ENCODE results near the gene GRHL1. TPM values are rescaled to one million over a fixed set of nuclear protein-coding genes. Genes with fewer than 3 reads are reported as not detected.

The GRHL1 gene
- total and polyA plus RNA-seq, 3 donors from 2014 or later, result 4.6 to 8.3 (median 8.0) TPM

DNA sequence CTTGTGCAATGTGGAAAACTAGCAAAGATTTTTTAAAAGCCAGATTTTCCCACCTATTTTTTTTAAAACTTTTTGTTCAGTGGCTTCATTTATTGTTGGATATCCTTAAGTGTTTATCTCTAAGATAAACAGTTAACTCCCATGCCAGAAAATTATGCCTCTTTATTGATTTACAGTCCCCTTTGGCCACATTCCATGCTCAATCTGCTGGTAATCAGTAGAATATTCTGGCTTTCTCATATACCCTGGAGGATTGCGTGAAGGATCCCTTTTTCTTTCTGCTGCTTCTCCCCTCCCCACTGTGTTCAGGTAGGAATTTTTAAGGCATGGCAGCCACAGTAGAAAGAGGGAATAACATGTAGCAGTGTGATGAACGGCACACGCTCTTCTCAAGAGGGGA, 2.6 kb downstream of the GRHL1 start:
- H3K4me3 ChIP-seq, result no peak overlapping the region
- H3K9me3 ChIP-seq, result no peaks in the 10 kb centered on the region
- TF ChIP-seq, protein P1, sequence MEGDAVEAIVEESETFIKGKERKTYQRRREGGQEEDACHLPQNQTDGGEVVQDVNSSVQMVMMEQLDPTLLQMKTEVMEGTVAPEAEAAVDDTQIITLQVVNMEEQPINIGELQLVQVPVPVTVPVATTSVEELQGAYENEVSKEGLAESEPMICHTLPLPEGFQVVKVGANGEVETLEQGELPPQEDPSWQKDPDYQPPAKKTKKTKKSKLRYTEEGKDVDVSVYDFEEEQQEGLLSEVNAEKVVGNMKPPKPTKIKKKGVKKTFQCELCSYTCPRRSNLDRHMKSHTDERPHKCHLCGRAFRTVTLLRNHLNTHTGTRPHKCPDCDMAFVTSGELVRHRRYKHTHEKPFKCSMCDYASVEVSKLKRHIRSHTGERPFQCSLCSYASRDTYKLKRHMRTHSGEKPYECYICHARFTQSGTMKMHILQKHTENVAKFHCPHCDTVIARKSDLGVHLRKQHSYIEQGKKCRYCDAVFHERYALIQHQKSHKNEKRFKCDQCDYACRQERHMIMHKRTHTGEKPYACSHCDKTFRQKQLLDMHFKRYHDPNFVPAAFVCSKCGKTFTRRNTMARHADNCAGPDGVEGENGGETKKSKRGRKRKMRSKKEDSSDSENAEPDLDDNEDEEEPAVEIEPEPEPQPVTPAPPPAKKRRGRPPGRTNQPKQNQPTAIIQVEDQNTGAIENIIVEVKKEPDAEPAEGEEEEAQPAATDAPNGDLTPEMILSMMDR (IDR thresholded peaks at IDR 0.05), result no peak
- TF ChIP-seq POLR2A (IDR thresholded peaks at IDR 0.05), result no peak
- no peak for DNase-seq
- 69 to 86% methylated on average over 3 of the region's 3 CpGs for WGBS, 2 donors
- no peaks in the 10 kb centered on the region for H3K36me3 ChIP-seq (ENCODE audit: low read depth, missing control alignments)
- no peaks in the 10 kb centered on the region for H3K27me3 ChIP-seq
- H3K27ac ChIP-seq, result no peak overlapping the region
- no peaks in the 10 kb centered on the region for H3K4me1 ChIP-seq
- intact Hi-C loops (cut with DNase I; ENCODE audit: low total_unique reads), result no loop called here

DNA sequence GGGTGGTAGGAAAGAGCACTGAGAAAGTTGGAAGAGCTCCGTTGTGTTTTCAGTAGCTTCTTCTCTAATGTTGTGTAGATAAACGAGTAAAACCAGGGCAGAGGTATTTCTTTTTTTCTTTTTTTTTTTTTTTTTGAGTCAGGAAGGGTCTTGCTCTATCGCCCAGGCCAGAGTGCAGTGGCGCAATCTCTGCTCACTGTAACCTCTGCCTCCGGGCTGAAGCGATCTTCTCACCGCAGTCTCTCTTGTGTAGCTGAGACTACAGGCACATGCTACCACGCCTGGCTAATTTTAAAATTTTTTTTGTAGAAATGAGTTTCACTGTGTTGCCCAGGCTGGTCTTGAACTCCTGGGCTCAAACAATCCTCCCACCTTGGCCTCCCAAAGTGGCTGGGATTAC, 6.6 kb downstream of the GRHL1 start:
- no peak for DNase-seq
- Histone ChIP-seq H3K27ac (no peak overlapping the region), H3K36me3 (ENCODE audit: low read depth, missing control alignments) (no peaks in the 10 kb centered on the region), H3K9me3 (no peaks in the 10 kb centered on the region), H3K4me1 (no peaks in the 10 kb centered on the region), H3K27me3 (no peaks in the 10 kb centered on the region), H3K4me3 (no peak overlapping the region)
- intact Hi-C loops (cut with DNase I; ENCODE audit: low total_unique reads), result no loop called here
- TF ChIP-seq, protein P1 (IDR thresholded peaks at IDR 0.05), result no peak
- TF ChIP-seq POLR2A (IDR thresholded peaks at IDR 0.05), result no peak
- 93 to 94% methylated on average over 8 of the region's 8 CpGs for whole genome bisulfite sequencing, 2 donors

DNA sequence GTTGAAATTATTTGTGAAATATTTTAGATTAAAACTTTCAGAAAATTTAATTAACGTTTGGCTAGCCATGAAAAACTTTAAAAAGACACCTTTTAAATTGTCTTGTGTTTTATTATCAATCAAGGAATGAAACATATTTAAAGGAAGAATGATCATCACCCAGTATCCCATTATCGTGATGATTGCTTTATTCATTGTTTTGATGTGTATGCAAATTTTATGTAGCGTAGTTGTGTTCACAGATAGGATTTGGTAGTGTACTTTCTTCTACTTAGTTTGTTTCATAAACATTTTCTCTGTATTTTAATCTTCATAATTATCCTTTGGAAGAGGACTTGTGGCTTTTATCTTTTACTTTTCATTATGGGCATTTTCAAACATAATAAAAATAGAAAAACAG, 7.8 kb downstream of the GRHL1 start:
- H3K27ac ChIP-seq, result no peak overlapping the region
- TF ChIP-seq POLR2A (IDR thresholded peaks at IDR 0.05), result no peak
- TF ChIP-seq, protein P1 (IDR thresholded peaks at IDR 0.05), result no peak
- no peaks in the 10 kb centered on the region for H3K9me3 ChIP-seq
- no peaks in the 10 kb centered on the region for H3K4me1 ChIP-seq
- DNase-seq, result no peak
- WGBS, 2 donors, result 94 to 97% methylated on average over 3 of the region's 3 CpGs
- intact Hi-C loops (cut with DNase I; ENCODE audit: low total_unique reads), result no loop called here
- no peaks in the 10 kb centered on the region for H3K36me3 ChIP-seq (ENCODE audit: low read depth, missing control alignments)
- H3K27me3 ChIP-seq, result no peaks in the 10 kb centered on the region
- H3K4me3 ChIP-seq, result no peak overlapping the region

DNA sequence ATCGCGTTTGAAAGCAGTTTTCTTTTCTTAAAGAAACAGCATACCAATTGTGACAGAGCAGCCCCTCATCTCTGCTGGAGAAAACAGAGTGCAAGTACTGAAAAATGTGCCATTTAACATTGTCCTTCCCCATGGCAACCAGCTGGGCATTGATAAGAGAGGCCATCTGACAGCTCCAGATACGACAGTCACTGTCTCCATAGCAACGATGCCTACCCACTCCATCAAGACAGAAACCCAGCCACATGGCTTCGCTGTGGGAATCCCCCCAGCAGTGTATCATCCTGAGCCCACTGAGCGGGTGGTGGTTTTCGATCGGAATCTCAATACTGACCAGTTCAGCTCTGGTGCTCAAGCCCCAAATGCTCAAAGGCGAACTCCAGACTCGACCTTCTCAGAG, 9.5 kb downstream of the GRHL1 start:
- 80 to 81% methylated on average over 10 of the region's 10 CpGs for whole genome bisulfite sequencing, 2 donors
- no peaks in the 10 kb centered on the region for H3K4me1 ChIP-seq
- H3K4me3 ChIP-seq, result no peak overlapping the region
- intact Hi-C loops (cut with DNase I; ENCODE audit: low total_unique reads), result no loop called here
- H3K36me3 ChIP-seq (ENCODE audit: low read depth, missing control alignments), result no peaks in the 10 kb centered on the region
- no peak for TF ChIP-seq POLR2A (IDR thresholded peaks at IDR 0.05)
- TF ChIP-seq, protein P1 (IDR thresholded peaks at IDR 0.05), result no peak
- no peak overlapping the region for H3K27ac ChIP-seq
- H3K27me3 ChIP-seq, result no peaks in the 10 kb centered on the region
- no peaks in the 10 kb centered on the region for H3K9me3 ChIP-seq
- DNase-seq, result no peak

DNA sequence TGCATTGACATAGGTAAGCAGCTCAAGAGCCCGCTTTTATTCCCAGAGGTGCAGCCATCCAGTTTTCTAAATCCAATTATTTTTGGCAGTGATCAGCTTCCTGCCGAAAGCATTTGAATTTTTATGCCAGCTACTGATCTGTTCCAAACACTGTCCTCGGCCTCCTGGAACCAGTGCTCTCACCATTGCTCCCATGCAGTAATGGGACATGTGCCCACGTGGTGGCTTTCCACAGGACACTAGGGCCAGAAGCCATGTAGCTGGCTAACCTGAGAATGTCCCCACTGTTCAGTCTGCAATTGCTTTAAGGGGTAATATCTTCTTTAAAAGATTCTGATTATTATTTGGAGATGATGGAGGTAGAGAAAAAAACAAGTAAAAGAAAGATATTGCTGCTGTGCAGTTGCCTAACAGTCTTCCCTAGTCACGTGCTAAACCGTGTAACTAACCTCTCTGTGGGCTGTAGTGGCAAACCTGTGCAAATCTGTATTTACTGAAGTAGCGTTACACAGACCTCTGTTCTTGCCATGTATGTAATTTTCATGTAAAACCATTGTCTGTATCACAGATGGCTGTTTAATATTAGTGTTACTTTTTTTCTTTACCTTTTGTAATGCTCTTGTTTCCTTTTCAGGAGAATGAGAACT, 13.0 kb downstream of the GRHL1 start:
- Histone ChIP-seq H3K9me3 (no peaks in the 10 kb centered on the region), H3K27ac (no peak overlapping the region), H3K4me3 (no peak overlapping the region), H3K27me3 (no peaks in the 10 kb centered on the region), H3K4me1 (no peaks in the 10 kb centered on the region), H3K36me3 (ENCODE audit: low read depth, missing control alignments) (no peaks in the 10 kb centered on the region)
- intact Hi-C loops (cut with DNase I; ENCODE audit: low total_unique reads), result no loop called here
- WGBS, 2 donors, result 89 to 92% methylated on average over 7 of the region's 7 CpGs
- TF ChIP-seq POLR2A (IDR thresholded peaks at IDR 0.05), result no peak
- TF ChIP-seq, protein P1 (IDR thresholded peaks at IDR 0.05), result no peak
- no peak for DNase-seq

Data from testis (tissue), 3 donors.